A549 (cell line): ENCODE data around the gene TBX1.

Experiments used
- BCL3 ChIP-seq: fragments of >200 bp; sonication (Bioruptor Twin); formaldehyde crosslinking; IDR thresholded peaks from 3 replicates; pipeline ENCODE4 v1.6.1; 2016
- CHD2 ChIP-seq: fragments of 150-350 bp; IDR thresholded peaks from 2 replicates; pipeline ENCODE4 v1.6.1; 2014; ENCODE audit warnings: low read length; ENCODE audit not compliant: partially characterized antibody
- CTCF ChIP-seq: fragments of >200 bp; sonication (Bioruptor Twin); formaldehyde crosslinking; IDR thresholded peaks from 3 replicates; pipeline ENCODE4 v1.5.1; 2016
- HOXB5 ChIP-seq: fragments of 250-450 bp; sonication (Bioruptor Pico); IDR thresholded peaks from 2 replicates; pipeline ENCODE4 v1.5.0; 2020; ENCODE audit warnings: mild to moderate bottlenecking, moderate library complexity
- JUN ChIP-seq, 2 experiments: fragments of >200 bp; sonication (Bioruptor Twin); formaldehyde crosslinking; IDR thresholded peaks; 2 replicates in 1 of 2; 3 replicates in 1 of 2; pipeline ENCODE4 v1.6.1; 2016 to 2017
- MAX ChIP-seq: IDR thresholded peaks from 2 replicates; pipeline ENCODE4 v1.6.1; 2012
- NR3C1 ChIP-seq: fragments of >200 bp; sonication (Bioruptor Twin); formaldehyde crosslinking; IDR thresholded peaks from 3 replicates; pipeline ENCODE4 v1.6.1; 2017
- PBX3 ChIP-seq: IDR thresholded peaks from 2 replicates; pipeline ENCODE4 v1.6.1; 2012
- POLR2A ChIP-seq: IDR thresholded peaks from 2 replicates; pipeline ENCODE4 v1.6.1; 2012; ENCODE audit warnings: mild to moderate bottlenecking, low read length
- RAD21 ChIP-seq, 2 experiments: fragments of >200 bp in 1 of 2; sonication (Bioruptor Twin) in 1 of 2; formaldehyde crosslinking in 1 of 2; IDR thresholded peaks in 1 of 2; conservative IDR thresholded peaks in 1 of 2; 2 replicates in 1 of 2; 3 replicates in 1 of 2; pipeline ENCODE4 v1.6.1; 2012 to 2018; ENCODE audit warnings: inconsistent platforms in 1 of 2
- RFX5 ChIP-seq: fragments of 450-650 bp; IDR thresholded peaks from 2 replicates; pipeline ENCODE4 v1.7.1; 2014; ENCODE audit warnings: antibody characterized with exemption, mild to moderate bottlenecking, moderate library complexity
- RNF2 ChIP-seq: fragments of 200-600 bp; sonication (generic); IDR thresholded peaks from 2 replicates; pipeline ENCODE4 v1.6.1; 2016; ENCODE audit warnings: low read depth, mild to moderate bottlenecking, antibody characterized with exemption, moderate library complexity, borderline replicate concordance
- USF2 ChIP-seq: fragments of 450-650 bp; IDR thresholded peaks from 2 replicates; pipeline ENCODE4 v1.6.1; 2014; ENCODE audit warnings: antibody characterized with exemption

GRCh38 chr22:19766511-19767426 is 6.2 kb downstream of the TBX1 start:
- TF ChIP-seq HOXB5 (CRISPR knock-in tag) (no peak), CTCF (no peak), BCL3 (no peak), RFX5 (no peak), PBX3 (no peak), CHD2 (no peak), USF2 (no peak), NR3C1 (no peak), RNF2 (no peak), MAX (no peak), POLR2A (no peak), JUN (IDR thresholded peaks at IDR 0.05) (no peak), RAD21 (conservative IDR thresholded peaks at IDR 0.05 in 1 of 2, IDR thresholded peaks at IDR 0.05 in 1 of 2) (no peak)
